Kidney epithelial cell (primary cell): ENCODE results near the gene NR2F1. TPM values are rescaled to one million over a fixed set of nuclear protein-coding genes. Genes with fewer than 3 reads are reported as not detected.

ENCODE experiments used
- DNase-seq: peaks from one replicate; pipeline ENCODE4 v3.0.0-alpha.2; 2010; ENCODE audit warnings: low read depth
- H3K27me3 ChIP-seq: 2 replicates; pipeline ENCODE4 v1.6.0; 2011; ENCODE audit warnings: low read length; ENCODE audit not compliant: control insufficient read depth, insufficient read depth
- H3K36me3 ChIP-seq: 2 replicates; pipeline ENCODE4 v1.5.1; 2011; ENCODE audit warnings: low read length; ENCODE audit not compliant: control insufficient read depth, insufficient read depth
- H3K4me3 ChIP-seq: 2 replicates; pipeline ENCODE4 v1.5.1; 2011; ENCODE audit warnings: low read depth, mild to moderate bottlenecking, control low read depth, low read length
- total RNA-seq: library from RNA; depleted of rRNA; stranded (reverse); fragments of >200 nt; gene quantifications from 2 replicates; pipeline ENCODE4 v1.2.3, GENCODE V29; 2015
- TF ChIP-seq, protein P1 (sequence below): IDR thresholded peaks from 2 replicates; pipeline ENCODE4 v1.5.1; 2011; ENCODE audit warnings: mild to moderate bottlenecking, moderate library complexity, low read length, control low read depth, inconsistent platforms; ENCODE audit not compliant: insufficient read depth, poor library complexity, severe bottlenecking

The NR2F1 gene
- total RNA-seq, 1 donor from 2014 or later = 13.2 TPM

GRCh38 chr5:93572608-93573353, 10.2 kb upstream of the NR2F1 start:
- Histone ChIP-seq H3K4me3 (peak overlapping the region; percentile 34), H3K36me3 (no peaks in the 10 kb centered on the region), H3K27me3 (peaks cover 2% of the 10 kb centered on the region)
- TF ChIP-seq, protein P1, sequence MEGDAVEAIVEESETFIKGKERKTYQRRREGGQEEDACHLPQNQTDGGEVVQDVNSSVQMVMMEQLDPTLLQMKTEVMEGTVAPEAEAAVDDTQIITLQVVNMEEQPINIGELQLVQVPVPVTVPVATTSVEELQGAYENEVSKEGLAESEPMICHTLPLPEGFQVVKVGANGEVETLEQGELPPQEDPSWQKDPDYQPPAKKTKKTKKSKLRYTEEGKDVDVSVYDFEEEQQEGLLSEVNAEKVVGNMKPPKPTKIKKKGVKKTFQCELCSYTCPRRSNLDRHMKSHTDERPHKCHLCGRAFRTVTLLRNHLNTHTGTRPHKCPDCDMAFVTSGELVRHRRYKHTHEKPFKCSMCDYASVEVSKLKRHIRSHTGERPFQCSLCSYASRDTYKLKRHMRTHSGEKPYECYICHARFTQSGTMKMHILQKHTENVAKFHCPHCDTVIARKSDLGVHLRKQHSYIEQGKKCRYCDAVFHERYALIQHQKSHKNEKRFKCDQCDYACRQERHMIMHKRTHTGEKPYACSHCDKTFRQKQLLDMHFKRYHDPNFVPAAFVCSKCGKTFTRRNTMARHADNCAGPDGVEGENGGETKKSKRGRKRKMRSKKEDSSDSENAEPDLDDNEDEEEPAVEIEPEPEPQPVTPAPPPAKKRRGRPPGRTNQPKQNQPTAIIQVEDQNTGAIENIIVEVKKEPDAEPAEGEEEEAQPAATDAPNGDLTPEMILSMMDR = no peak
- DNase-seq = no peak

- TF ChIP-seq, protein P1 = no peak
- Histone ChIP-seq H3K4me3 (no peak overlapping the region), H3K27me3 (peaks cover 2% of the 10 kb centered on the region), H3K36me3 (no peaks in the 10 kb centered on the region)
- no peak for DNase-seq
Measured at GRCh38 chr5:93573354-93574351, 9.4 kb upstream of the NR2F1 start.

- Histone ChIP-seq H3K27me3 (peaks cover 2% of the 10 kb centered on the region), H3K36me3 (no peaks in the 10 kb centered on the region), H3K4me3 (no peak overlapping the region)
- TF ChIP-seq, protein P1 = no peak
- DNase-seq = no peak
Measured at GRCh38 chr5:93574491-93575305, 8.3 kb upstream of the NR2F1 start.

- peaks cover 2% of the 10 kb centered on the region for H3K27me3 ChIP-seq
- TF ChIP-seq, protein P1 = no peak
- no peak for DNase-seq
- H3K36me3 ChIP-seq = no peaks in the 10 kb centered on the region
- H3K4me3 ChIP-seq = no peak overlapping the region
Measured at GRCh38 chr5:93575461-93576414, 7.3 kb upstream of the NR2F1 start.
